Measurements from ENCODE around the gene ASXL1.

ASXL1 gene

DNA sequence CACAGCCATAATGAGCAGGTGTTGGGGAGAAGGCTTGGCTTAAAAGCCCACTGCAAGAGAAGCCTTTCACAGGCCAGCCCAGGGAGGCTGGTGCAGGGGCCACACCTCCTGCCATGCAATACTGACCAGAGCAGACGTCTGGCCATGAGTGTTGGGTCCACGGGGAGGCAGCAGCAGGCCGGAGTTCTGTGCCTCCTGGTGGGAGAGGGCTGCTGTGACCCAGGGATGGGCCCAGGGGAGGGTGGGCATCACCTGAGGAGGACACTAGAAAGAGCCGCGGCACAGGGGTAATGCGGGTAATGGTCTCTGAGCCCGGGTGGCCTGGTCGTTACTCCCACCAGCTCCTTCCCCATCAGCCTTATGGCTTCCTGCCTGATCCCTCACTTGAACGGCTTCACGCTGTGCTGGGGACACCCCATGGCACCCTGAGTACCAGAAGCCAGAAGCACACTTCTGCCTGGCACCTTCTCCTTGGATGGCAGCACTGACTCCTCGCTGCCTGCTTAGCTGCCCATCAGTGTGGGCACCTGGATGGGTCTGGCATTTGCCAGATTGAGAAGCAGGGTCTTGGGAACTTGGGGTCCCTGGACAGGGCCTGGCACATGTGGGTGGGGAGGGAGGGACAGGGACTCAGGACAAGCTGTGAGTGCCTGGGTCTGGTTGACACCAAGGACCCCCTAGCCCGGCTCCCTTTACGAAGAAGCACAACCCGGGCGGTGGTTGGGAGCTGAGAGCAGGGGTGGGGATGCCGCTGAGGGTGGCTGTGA lies 108.8 kb downstream of the ASXL1 start:
- DNase-seq (ENCODE audit: low read depth) = no peak

GRCh38 chr20:32467506-32468312 lies 109.6 kb downstream of the ASXL1 start:
- DNase-seq (ENCODE audit: low read depth) = no peak

- DNase-seq (ENCODE audit: low read depth) = no peak
Measured at GRCh38 chr20:32468313-32468640, 110.1 kb downstream of the ASXL1 start.

- no peak for DNase-seq (ENCODE audit: low read depth)
Measured at GRCh38 chr20:32468860-32469259, 110.7 kb downstream of the ASXL1 start.

GRCh38 chr20:32470025-32470861 lies 112.1 kb downstream of the ASXL1 start:
- no peak for DNase-seq (ENCODE audit: low read depth)

DNA sequence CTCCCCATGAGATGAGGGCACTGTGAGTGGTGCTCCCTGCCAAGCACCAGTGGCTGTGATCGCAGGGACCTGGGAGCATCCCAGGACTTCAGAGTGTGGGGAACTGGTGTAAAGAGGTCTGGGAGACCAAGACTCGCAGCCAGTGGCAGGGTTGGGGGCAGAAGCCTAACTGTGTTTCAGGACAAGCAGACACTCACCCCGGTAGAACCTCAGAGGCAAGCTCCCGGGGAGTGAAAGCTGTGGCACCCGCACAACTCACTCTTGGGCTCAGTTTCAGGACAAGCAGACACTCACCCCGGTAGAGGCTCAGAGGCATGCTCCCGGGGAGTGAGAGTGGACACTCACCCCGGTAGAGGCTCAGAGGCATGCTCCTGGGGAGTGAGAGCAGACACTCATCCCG lies 112.8 kb downstream of the ASXL1 start:
- no peak for DNase-seq (ENCODE audit: low read depth)

DNA sequence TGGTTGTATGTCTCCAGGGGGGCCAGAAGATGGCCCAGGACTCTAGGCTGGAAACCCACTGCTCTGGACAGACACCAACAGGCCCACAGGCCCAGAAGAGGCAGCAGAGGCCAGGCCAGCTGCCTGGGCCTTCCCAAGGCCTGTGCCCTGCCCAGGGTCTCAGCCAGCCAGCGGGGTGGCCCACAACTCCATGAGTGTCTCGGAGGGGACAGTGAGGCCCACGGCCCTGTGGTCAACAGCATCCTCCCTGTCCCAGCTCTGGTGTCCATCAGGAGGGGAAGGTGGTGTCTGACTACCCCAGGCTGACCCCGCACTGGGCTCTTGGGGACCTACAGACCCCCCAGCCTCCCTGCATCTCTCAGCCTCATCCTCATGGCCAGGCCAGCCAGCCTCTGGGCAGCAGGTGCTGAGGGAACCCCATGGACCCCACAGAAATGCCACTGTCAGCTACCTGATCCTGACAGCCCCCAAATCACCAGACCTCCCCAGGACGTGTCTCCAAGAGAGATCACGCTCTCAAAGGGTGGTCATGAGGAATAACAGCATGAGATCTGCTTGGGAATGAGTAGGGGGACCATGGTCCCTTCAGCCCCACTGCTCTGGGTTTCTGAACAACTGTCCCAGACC lies 114.6 kb downstream of the ASXL1 start:
- no peak for DNase-seq (ENCODE audit: low read depth)

DNA sequence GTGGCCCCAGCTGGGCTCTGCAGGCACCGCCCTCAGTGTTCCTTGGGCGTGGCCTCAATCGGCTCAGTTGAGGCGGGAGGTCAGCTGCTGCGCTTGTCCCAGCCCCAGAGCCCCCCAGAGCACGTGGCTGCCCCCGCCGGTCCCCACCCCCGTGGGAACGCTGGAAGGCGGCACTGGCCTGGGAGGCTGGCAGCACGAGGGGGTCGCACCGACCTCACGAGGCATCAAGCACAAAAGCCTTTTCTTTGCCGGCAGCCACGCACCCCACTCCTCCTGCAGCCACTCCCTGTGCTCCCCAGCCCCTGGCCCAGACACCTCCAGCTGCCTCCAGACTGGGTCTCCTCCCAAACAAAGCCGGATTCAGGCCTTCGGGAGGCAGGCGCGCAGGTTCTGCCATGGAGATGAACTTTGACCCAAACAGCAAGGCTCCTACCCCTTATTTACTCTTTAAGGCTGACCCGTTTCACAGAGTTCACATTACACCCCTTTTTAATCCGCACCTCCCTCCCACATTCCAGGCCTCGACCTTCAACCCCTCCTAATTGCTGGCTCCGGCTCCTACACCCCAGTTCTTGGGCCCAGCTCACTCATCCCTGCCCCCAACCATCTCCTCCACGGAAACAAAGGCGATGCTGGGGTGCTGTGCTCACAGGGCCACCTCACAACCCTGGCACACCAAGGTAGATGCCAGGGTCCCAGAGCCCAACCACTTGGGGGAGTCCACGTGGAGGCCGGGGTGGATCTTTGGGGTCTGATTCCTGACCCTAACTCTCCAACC lies 115.3 kb downstream of the ASXL1 start:
- no peak for DNase-seq (ENCODE audit: low read depth)

DNA sequence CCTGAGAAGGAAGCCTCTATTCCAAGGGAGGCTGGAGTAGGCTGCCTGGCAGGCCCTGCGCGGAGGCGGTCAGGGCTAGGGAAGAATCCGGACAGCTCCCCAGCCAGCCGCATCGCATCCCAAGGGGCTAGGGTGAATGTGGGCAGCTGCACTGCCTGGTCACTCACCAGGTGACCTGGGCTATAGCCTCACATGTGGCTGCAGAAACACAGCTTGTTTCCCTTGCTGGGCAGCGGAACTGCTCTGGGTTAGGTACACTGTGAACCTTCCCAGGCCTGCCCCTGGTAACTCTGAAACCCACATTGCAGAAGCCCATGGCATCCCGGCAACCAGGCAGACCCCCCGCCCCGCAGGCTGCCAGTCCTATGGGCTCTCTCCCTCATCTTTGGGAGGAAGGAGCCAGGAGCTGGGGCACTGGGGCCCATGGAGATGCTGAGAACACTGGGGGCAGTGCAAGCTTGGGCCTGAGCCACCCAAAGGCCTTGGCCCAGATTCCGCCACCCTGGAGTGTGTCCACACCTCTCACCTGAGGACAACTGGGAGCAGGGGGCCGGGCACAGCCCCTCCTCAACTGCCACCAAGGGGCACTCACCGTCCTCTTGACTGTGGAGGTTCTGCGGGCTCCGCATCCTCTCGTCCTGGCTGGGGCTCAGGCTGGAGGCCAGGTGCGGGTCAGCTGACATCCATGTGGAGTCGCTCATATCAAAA lies 116.0 kb downstream of the ASXL1 start:
- no peak for DNase-seq (ENCODE audit: low read depth)

- no peak for DNase-seq (ENCODE audit: low read depth)
Measured at GRCh38 chr20:32474717-32474966, 116.5 kb downstream of the ASXL1 start.

- no peak for DNase-seq (ENCODE audit: low read depth)
Measured at GRCh38 chr20:32474967-32475811, 117.1 kb downstream of the ASXL1 start.

DNA sequence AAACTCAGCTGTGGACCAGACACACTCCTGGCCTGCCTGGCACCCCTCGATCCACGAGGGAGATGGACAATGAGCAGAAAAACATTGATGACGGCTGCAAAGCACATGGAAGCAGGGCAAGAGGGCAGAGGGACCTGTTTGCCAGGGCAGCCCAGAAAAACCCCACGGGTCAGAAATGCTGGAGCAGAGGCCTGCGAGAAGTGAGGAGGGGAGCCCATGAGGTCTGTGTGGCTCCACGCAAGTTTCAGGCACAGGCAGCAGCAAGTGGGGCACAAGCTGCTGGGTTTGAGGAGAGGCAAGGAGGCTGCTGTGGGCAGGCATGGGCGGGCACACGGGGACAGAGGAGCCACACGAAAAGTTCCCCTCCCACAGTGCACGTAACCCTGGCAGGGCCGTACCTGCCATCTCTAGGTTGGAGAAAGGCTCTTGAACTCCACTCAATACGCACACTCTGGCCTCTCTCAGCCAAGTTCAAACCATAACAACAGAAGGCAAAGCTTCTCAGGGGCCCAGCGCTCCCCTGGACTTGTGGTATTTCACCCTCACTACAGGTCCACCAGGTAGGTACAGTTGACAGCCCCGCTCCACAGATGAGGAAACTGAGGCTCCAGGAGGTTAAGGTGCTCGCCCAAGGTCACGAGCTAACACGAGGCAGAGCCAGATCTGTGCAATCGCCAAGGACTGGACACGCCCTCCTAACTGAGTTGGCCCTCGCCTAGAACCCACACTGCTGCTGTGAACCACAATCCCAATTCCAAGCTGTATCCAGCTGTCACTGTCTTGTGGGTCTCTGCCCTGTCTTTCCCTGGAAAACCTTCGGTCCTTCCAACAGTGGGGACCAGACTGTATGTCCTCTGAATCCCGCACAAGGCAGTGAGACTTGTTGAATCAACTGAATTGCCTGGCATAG lies 118.8 kb downstream of the ASXL1 start:
- DNase-seq (ENCODE audit: low read depth) = no peak

DNA sequence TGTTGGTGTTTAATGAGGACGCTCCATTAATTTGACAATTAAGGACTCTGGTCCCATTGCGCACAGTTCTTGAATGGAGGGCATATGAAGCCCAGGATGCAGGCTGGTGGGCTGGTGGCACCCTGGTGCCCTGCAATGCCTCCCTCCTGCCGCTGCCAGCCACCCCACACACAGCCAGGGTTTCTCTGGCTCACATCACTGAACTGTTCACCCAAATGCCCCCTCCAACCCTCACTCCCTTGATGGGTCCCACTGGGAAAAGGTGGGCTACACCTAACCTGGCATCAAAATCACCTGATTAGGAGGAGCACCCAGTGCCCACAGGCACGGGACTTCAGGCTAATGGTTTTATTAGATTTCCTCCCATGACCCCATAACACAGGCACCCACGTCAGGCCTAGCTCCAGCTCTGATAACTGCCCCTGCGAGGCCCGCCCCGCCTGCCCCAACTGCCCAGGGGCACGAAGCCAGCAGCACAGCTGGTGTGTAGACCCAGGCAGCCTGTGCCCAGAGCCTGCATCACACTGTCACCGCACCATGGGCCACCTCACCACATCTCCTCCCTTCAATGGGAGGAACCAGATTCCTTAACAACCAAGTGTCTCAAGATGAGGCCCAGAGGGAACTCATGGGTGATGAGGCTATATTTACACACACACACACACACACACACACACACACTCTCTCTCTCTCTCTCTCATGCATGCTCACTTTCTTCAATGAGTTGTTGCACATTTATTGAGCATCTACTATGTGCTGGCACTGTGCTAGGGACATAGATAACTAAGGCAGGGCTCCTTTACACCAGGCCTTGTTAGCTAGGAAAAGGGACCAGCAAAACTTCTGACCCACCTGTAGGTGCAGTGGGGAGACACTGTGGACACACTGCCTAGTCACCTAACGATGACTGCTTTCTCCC lies 119.7 kb downstream of the ASXL1 start:
- no peak for DNase-seq (ENCODE audit: low read depth)

DNA sequence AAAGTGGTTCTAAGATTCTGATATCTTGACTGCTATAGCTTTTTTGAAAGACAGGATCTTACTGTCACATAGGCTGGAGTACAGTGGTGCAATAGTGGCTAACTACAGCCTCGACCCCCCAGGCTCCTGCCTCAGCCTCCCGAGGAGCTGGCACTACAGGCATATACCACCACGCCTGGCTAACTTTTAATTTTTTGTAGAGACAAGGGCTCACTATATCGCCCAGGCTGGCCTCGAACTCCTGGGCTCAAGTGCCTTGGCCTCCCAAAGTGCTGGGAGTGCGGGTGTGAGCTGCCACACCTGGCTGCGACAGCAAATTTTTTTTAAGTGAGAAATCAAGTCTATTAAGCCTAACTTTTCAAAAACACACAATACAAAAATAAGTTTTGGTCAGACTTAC lies 120.4 kb downstream of the ASXL1 start:
- no peak for DNase-seq (ENCODE audit: low read depth)

DNA sequence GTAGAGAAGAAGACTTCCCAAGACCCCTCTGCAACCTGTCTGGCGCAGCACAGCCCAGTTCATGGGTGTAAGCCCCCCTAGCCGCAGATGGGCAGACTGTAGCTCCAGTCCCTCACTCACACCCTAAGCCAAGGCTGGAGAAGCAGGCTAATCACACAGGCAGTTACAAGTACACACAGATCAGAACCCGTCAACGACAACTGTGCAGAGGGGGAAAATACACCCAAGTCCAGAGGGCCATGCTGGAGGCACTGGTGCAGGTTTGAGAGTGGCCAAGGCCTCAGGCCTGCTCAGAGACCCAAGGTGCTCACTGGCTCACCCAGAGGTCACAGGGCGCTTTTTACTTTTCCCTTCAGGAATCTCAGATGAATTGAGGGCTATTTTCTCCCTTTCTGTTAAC lies 120.9 kb downstream of the ASXL1 start:
- DNase-seq (ENCODE audit: low read depth) = no peak

- DNase-seq (ENCODE audit: low read depth) = no peak
Measured at GRCh38 chr20:32479697-32480171, 121.6 kb downstream of the ASXL1 start.

DNA sequence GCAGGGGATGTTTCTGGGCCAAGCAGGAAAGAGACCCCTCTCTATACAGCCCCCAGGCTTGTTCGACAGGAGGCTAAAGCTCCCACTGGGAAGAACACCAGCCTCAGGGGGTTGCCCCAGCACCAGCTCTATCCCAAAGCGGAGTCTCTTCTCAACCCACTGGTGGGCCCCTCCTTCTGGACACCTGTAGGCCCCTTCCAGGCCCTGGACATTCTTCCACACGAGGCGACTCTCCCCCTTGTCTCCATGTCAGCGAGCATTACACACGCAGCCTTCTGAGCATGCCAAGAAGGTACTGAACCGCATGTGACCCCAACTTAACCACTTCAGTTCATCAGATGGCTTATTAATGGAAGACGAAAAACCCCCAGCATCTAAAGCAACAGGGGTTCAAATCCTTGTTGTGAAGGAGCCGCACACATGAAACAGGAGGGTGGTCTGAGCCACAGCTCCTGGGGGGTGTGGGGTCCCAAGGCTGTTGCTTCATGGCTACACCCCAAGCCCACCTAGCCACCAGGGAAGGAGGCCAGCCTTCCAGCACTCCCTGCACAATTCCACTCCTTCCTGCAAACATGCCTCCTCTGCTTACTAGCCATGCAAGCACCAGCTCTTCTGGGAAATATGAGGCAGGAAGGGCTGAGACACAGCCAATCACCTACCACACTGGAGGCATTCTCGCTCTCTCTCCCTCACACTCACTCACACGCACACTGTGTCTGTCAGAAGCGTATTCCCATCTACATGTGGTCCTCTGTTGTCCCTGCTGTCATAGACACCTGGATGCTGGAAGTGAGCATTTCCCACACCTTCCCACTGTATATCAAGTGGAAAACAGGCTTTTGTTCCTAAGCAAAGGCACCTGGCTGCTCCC lies 122.5 kb downstream of the ASXL1 start:
- DNase-seq (ENCODE audit: low read depth) = no peak

Data from stimulated activated CD8-positive, alpha-beta memory T cell treated with anti-CD3 and anti-CD28 coated beads, Interleukin-4, amount 100 ng/mL, for 24 hours (primary cell).